ENCODE measurements around the gene HS3ST4. TPM values are rescaled to one million over a fixed set of nuclear protein-coding genes. Genes with fewer than 3 reads are reported as not detected.

HS3ST4 gene
- total RNA-seq, 4 donors from 2014 or later: 0.20 TPM; not detected in 3

- TF ChIP-seq EP300 (IDR thresholded peaks at IDR 0.05) (no peak), POLR2A (IDR thresholded peaks at IDR 0.05) (no peak), CTCF (IDR thresholded peaks at IDR 0.05) (no peak)
- DNase-seq (ENCODE audit: low spot score in 2 of 2): no peak
- H3K4me1 ChIP-seq: no peaks in the 10 kb centered on the region
- H3K36me3 ChIP-seq: no peaks in the 10 kb centered on the region
- WGBS, 2 donors: 45 to 48% methylated on average over 9 of the region's 9 CpGs
- H3K4me3 ChIP-seq: no peak overlapping the region
- H3K27ac ChIP-seq: no peak overlapping the region
- no peaks in the 10 kb centered on the region for H3K27me3 ChIP-seq
- no peaks in the 10 kb centered on the region for H3K9me3 ChIP-seq
Measured at GRCh38 chr16:26041952-26042668, 350.4 kb downstream of the HS3ST4 start.

DNA sequence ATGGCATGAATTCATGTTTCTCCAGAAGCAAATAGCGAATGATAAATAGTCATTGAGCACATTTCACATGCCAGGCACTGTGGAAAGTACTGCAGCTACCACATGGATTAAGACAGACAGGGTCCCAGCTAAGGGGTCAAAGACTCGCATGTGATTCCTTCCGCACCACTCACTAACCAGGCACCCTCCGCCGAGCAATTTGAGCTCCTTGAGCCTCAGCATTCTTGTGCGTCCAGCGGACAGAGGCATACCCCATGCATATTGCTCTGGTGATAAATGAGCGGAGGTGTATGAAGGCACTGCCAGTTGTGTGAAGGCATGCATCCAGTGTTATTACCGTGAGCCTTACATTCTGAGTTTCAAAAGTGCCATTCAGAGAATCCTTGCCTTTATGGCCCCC lies 358.7 kb downstream of the HS3ST4 start:
- Histone ChIP-seq H3K36me3 (no peaks in the 10 kb centered on the region), H3K4me3 (no peak overlapping the region), H3K27ac (no peak overlapping the region), H3K27me3 (no peaks in the 10 kb centered on the region), H3K9me3 (peaks cover 0 to 6% (median 0%) of the 10 kb centered on the region in 4 donors), H3K4me1 (no peaks in the 10 kb centered on the region)
- 46 to 51% methylated on average over 9 of the region's 9 CpGs for WGBS, 2 donors
- no peak for DNase-seq (ENCODE audit: low spot score in 2 of 2)
- TF ChIP-seq CTCF (IDR thresholded peaks at IDR 0.05) (no peak), POLR2A (IDR thresholded peaks at IDR 0.05) (no peak), EP300 (IDR thresholded peaks at IDR 0.05) (no peak)

- 30 to 34% methylated on average over 2 of the region's 2 CpGs for WGBS, 2 donors
- TF ChIP-seq POLR2A (IDR thresholded peaks at IDR 0.05): no peak
- no peak for TF ChIP-seq EP300 (IDR thresholded peaks at IDR 0.05)
- TF ChIP-seq CTCF (IDR thresholded peaks at IDR 0.05): no peak
Measured at GRCh38 chr16:26051063-26051462, 359.3 kb downstream of the HS3ST4 start.

GRCh38 chr16:26053889-26054288 lies 362.1 kb downstream of the HS3ST4 start:
- no peaks in the 10 kb centered on the region for H3K4me1 ChIP-seq
- no peaks in the 10 kb centered on the region for H3K36me3 ChIP-seq
- H3K27ac ChIP-seq: no peak overlapping the region
- no peak for TF ChIP-seq EP300 (IDR thresholded peaks at IDR 0.05)
- no peak for TF ChIP-seq CTCF (IDR thresholded peaks at IDR 0.05)
- no peak for TF ChIP-seq POLR2A (IDR thresholded peaks at IDR 0.05)
- DNase-seq (ENCODE audit: low spot score in 2 of 2): no peak
- 92% methylated on average over 3 of the region's 3 CpGs for WGBS, 2 donors
- no peak overlapping the region for H3K4me3 ChIP-seq
- peaks cover 0 to 15% (median 0%) of the 10 kb centered on the region in 4 donors for H3K9me3 ChIP-seq
- no peaks in the 10 kb centered on the region for H3K27me3 ChIP-seq

More at GRCh38 chr16:26051063-26051462, 359.3 kb downstream of the HS3ST4 start:
- H3K36me3 ChIP-seq: no peaks in the 10 kb centered on the region
- H3K4me3 ChIP-seq: no peak overlapping the region
- DNase-seq (ENCODE audit: low spot score in 2 of 2): no peak
- no peaks in the 10 kb centered on the region for H3K4me1 ChIP-seq
- no peaks in the 10 kb centered on the region for H3K27me3 ChIP-seq
- peaks cover 0 to 6% (median 0%) of the 10 kb centered on the region in 4 donors for H3K9me3 ChIP-seq
- no peak overlapping the region for H3K27ac ChIP-seq

- Histone ChIP-seq H3K9me3 (peaks cover 0 to 15% (median 0%) of the 10 kb centered on the region in 4 donors), H3K4me1 (no peaks in the 10 kb centered on the region), H3K27me3 (no peaks in the 10 kb centered on the region), H3K36me3 (no peaks in the 10 kb centered on the region), H3K4me3 (no peak overlapping the region), H3K27ac (no peak overlapping the region)
- TF ChIP-seq POLR2A (IDR thresholded peaks at IDR 0.05): no peak
- no peak for TF ChIP-seq CTCF (IDR thresholded peaks at IDR 0.05)
- no peak for TF ChIP-seq EP300 (IDR thresholded peaks at IDR 0.05)
- no peak for DNase-seq (ENCODE audit: low spot score in 2 of 2)
- WGBS, 2 donors: 44 to 46% methylated on average over 3 of the region's 3 CpGs
Measured at GRCh38 chr16:26058326-26058725, 366.6 kb downstream of the HS3ST4 start.

Measured in tibial nerve (tissue), 4 donors.